ENCODE results near the gene DISP2. TPM values are rescaled to one million over a fixed set of nuclear protein-coding genes. Genes with fewer than 3 reads are reported as not detected.
A peak's percentile ranks its signal among the peaks of the same experiment; 100 is the strongest.

Gene DISP2
- total and polyA plus RNA-seq, 9 of the 15 experiments (the other 6 are each of a cell fraction or from before 2014, with no cell fraction given), result 0.06 to 0.89 (median 0.15) TPM; not detected in 1

- in situ Hi-C loops (cut with MboI), result no loop called here
- Histone ChIP-seq H3K4me1 (replicated peaks in 1 of 2; ENCODE audit: control insufficient read depth in 2 of 2, insufficient read depth in 2 of 2, low read length in 2 of 2) (peaks cover 21 to 30% of the 10 kb centered on the region in 2 experiments; a peak in 4 of 5 replicates), H2AFZ (ENCODE audit: low read depth, low read length) (peak within 1 kb of the TSS; percentile 99), H3K4me2 (ENCODE audit: insufficient read depth, low read length) (peak within 1 kb of the TSS; percentile 84), H3K27ac (ENCODE audit: extremely low read depth, low read depth, low read length) (peak within 1 kb of the TSS; percentile 71), H3K27me3 (ENCODE audit: control insufficient read depth in 2 of 2, insufficient read depth in 2 of 2, low read length in 2 of 2) (no peaks in the 10 kb centered on the region), H3K79me2 (ENCODE audit: control insufficient read depth, insufficient read depth, low read length) (peaks cover 31% of the 10 kb centered on the region), H4K20me1 (replicated peaks; ENCODE audit: control insufficient read depth, insufficient read depth, low read length) (no peaks in the 10 kb centered on the region), H3K36me3 (ENCODE audit: control insufficient read depth, insufficient read depth, low read length) (peaks cover 35% of the 10 kb centered on the region), H3K9me3 (replicated peaks; ENCODE audit: control insufficient read depth, insufficient read depth, low read depth, low read length) (no peaks in the 10 kb centered on the region), H3K9me1 (ENCODE audit: control insufficient read depth, insufficient read depth, low read length) (peaks cover 5% of the 10 kb centered on the region), H3K9ac (ENCODE audit: insufficient read depth in 1 of 2, low read depth in 2 of 2, low read length in 2 of 2) (peak within 1 kb of the TSS; percentile 84 to 95), H3K4me3 (peak within 1 kb of the TSS; percentile 85)
- ChIA-PET CTCF (ENCODE audit: low intra/inter-chr PET ratio) (interaction anchor here (0.5 kb wide), 1 partner anchor 85 kb away, joined by 3 read pairs; no protein-coding TSS in a partner anchor), POLR2A (interaction anchor here (0.7 to 1.5 kb wide), 10 partner anchors 8 to 534 kb away, joined by 3 to 13 read pairs (median 3); partner anchors contain the start of gene DISP2)
- FAIRE-seq (peak; percentile 91), ATAC-seq (peak; percentile 97), DNase-seq (ENCODE audit: extremely low read depth in 1 of 4, low spot score in 3 of 4) (peak; percentile 90 to 96 (median 92))
- WGBS (ENCODE audit: insufficient coverage, low coverage, missing lambda C conversion rate), result 2% methylated on average over 56 of the region's 57 CpGs
- BruUV-seq (replicated peaks), result TSS peak; percentile 79
- intact Hi-C loops (cut with micrococcal nuclease), result no loop called here
- TF ChIP-seq ZNF76 (CRISPR knock-in tag; IDR thresholded peaks at IDR 0.05; ENCODE audit: borderline replicate concordance) (no peak), ZNF41 (CRISPR knock-in tag; conservative IDR thresholded peaks at IDR 0.05) (no peak), SNAPC5 (CRISPR knock-in tag; IDR thresholded peaks at IDR 0.05) (no peak), SP1 (CRISPR knock-in tag; IDR thresholded peaks at IDR 0.05) (peak; percentile 79; the same call in 1 of the 2 replicates), ZNF589 (CRISPR knock-in tag; IDR thresholded peaks at IDR 0.05; ENCODE audit: low read depth) (no peak), GTF2B (IDR thresholded peaks at IDR 0.05; ENCODE audit: extremely low read depth, insufficient read length) (no peak), SIX5 (IDR thresholded peaks at IDR 0.05; ENCODE audit: borderline replicate concordance in 1 of 2, insufficient read depth in 1 of 2, low read depth in 1 of 2, low read length in 2 of 2) (peak; percentile 56 to 80), MED1 (CRISPR knock-in tag; IDR thresholded peaks at IDR 0.05; ENCODE audit: borderline replicate concordance) (no peak), POLR2AphosphoS2 (IDR thresholded peaks at IDR 0.05; ENCODE audit: low read length) (no peak), ZBTB9 (CRISPR knock-in tag; IDR thresholded peaks at IDR 0.05) (no peak), SIRT6 (IDR thresholded peaks at IDR 0.05; ENCODE audit: low read depth, low read length) (no peak), LCOR (CRISPR knock-in tag; IDR thresholded peaks at IDR 0.05) (peak; percentile 54; the same call in 1 of the 2 replicates), ESRRB (CRISPR knock-in tag; IDR thresholded peaks at IDR 0.05; ENCODE audit: borderline replicate concordance) (no peak), IRF9 (tag; IDR thresholded peaks at IDR 0.05) (no peak), ZNF354B (CRISPR knock-in tag; IDR thresholded peaks at IDR 0.05) (no peak)
- TF ChIP-seq, protein P1, sequence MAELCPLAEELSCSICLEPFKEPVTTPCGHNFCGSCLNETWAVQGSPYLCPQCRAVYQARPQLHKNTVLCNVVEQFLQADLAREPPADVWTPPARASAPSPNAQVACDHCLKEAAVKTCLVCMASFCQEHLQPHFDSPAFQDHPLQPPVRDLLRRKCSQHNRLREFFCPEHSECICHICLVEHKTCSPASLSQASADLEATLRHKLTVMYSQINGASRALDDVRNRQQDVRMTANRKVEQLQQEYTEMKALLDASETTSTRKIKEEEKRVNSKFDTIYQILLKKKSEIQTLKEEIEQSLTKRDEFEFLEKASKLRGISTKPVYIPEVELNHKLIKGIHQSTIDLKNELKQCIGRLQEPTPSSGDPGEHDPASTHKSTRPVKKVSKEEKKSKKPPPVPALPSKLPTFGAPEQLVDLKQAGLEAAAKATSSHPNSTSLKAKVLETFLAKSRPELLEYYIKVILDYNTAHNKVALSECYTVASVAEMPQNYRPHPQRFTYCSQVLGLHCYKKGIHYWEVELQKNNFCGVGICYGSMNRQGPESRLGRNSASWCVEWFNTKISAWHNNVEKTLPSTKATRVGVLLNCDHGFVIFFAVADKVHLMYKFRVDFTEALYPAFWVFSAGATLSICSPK (IDR thresholded peaks at IDR 0.05; ENCODE audit: borderline replicate concordance), result no peak
Measured at GRCh38 chr15:40382580-40383456, 24.8 kb downstream of the DISP2 start, which contains the start of gene KNSTRN. KNSTRN (plus strand) TSS chr15:40382721; CDS start chr15:40382836, 115 bp downstream.

Data from K562 (cell line).